SK-N-SH treated with all-trans-retinoic acid at 6 μM for 48 hours (cell line): ENCODE measurements around the gene ARHGAP33.

Experiments used
- ATAC-seq: fragments of 200-7000 bp; cut with Tn5 transposase; 3 replicates; pipeline ENCODE4 v1.9.1; 2020; ENCODE audit warnings: mild to moderate bottlenecking, moderate library complexity
- BACH2 ChIP-seq: fragments of 250-450 bp; sonication (Bioruptor Pico); IDR thresholded peaks from 2 replicates; pipeline ENCODE4 v1.9.0; 2021; ENCODE audit warnings: mild to moderate bottlenecking, borderline replicate concordance
- CREB5 ChIP-seq: fragments of 250-450 bp; sonication (Bioruptor Pico); IDR thresholded peaks from 2 replicates; pipeline ENCODE4 v1.5.1; 2020; ENCODE audit warnings: low read depth, mild to moderate bottlenecking, moderate library complexity
- CSRNP3 ChIP-seq: fragments of 250-450 bp; sonication (Bioruptor Pico); IDR thresholded peaks from 2 replicates; pipeline ENCODE4 v1.5.1; 2021; ENCODE audit warnings: mild to moderate bottlenecking, moderate library complexity
- GLIS3 ChIP-seq: fragments of 250-450 bp; sonication (Bioruptor Pico); IDR thresholded peaks from 2 replicates; pipeline ENCODE4 v1.5.0; 2020; ENCODE audit warnings: mild to moderate bottlenecking, moderate library complexity
- ISL1 ChIP-seq: fragments of 250-450 bp; sonication (Bioruptor Pico); IDR thresholded peaks from 2 replicates; pipeline ENCODE4 v2.1.2; 2022; ENCODE audit warnings: mild to moderate bottlenecking, moderate library complexity
- PATZ1 ChIP-seq: fragments of 250-450 bp; sonication (Bioruptor Pico); IDR thresholded peaks from 2 replicates; pipeline ENCODE4 v1.8.0; 2020; ENCODE audit warnings: mild to moderate bottlenecking, moderate library complexity, borderline replicate concordance
- RARB ChIP-seq: fragments of 250-450 bp; sonication (Bioruptor Pico); IDR thresholded peaks from 2 replicates; pipeline ENCODE4 v1.8.0; 2021; ENCODE audit warnings: mild to moderate bottlenecking, moderate library complexity
- SNAI2 ChIP-seq: fragments of 250-450 bp; sonication (Bioruptor Pico); IDR thresholded peaks from 2 replicates; pipeline ENCODE4 v1.5.0; 2020; ENCODE audit warnings: mild to moderate bottlenecking, moderate library complexity
- TCF4 ChIP-seq: fragments of 250-450 bp; sonication (Bioruptor Pico); IDR thresholded peaks from 2 replicates; pipeline ENCODE4 v1.8.0; 2021; ENCODE audit warnings: mild to moderate bottlenecking, moderate library complexity, borderline replicate concordance
- TOX ChIP-seq: fragments of 250-450 bp; sonication (Bioruptor Pico); IDR thresholded peaks from 2 replicates; pipeline ENCODE4 v1.8.0; 2021; ENCODE audit warnings: mild to moderate bottlenecking, moderate library complexity, borderline replicate concordance
- TSHZ2 ChIP-seq: fragments of 250-450 bp; sonication (Bioruptor Pico); IDR thresholded peaks from 2 replicates; pipeline ENCODE4 v1.5.0; 2020; ENCODE audit warnings: mild to moderate bottlenecking, moderate library complexity
- ZC3H10 ChIP-seq: fragments of 250-450 bp; sonication (Bioruptor Pico); IDR thresholded peaks from 2 replicates; pipeline ENCODE4 v1.5.1; 2021; ENCODE audit warnings: mild to moderate bottlenecking, moderate library complexity
- ZFP3 ChIP-seq: fragments of 250-450 bp; sonication (Bioruptor Pico); IDR thresholded peaks from 2 replicates; pipeline ENCODE4 v1.5.0; 2020; ENCODE audit warnings: mild to moderate bottlenecking, moderate library complexity
- ZFP30 ChIP-seq: fragments of 450-650 bp; formaldehyde crosslinking; IDR thresholded peaks from 2 replicates; pipeline ENCODE4 v1.5.0; 2022; ENCODE audit warnings: mild to moderate bottlenecking, moderate library complexity
- ZNF565 ChIP-seq: fragments of 450-650 bp; formaldehyde crosslinking; conservative IDR thresholded peaks from 2 replicates; pipeline ENCODE4 v1.5.0; 2020; ENCODE audit warnings: low read depth, mild to moderate bottlenecking, moderate library complexity
- ZNF8 ChIP-seq: fragments of 450-650 bp; formaldehyde crosslinking; IDR thresholded peaks from 2 replicates; pipeline ENCODE4 v1.5.0; 2020; ENCODE audit warnings: mild to moderate bottlenecking, moderate library complexity

The ARHGAP33 gene

GRCh38 chr19:35748106-35749020 is 27.0 kb upstream of the ARHGAP33 start, which contains the start of gene LIN37:
Gene LIN37 (plus strand): TSS chr19:35748576. CDS start chr19:35748725, 149 bp downstream.
- TF ChIP-seq TSHZ2 (CRISPR knock-in tag) (0 out of 2 replicates have a peak, but pooled peaks have one; percentile 13), ZNF8 (CRISPR knock-in tag) (no peak)
- ATAC-seq: peak; percentile 87

- no peak for ATAC-seq
- TF ChIP-seq PATZ1: no peak
- TF ChIP-seq GLIS3 (CRISPR knock-in tag): no peak
- no peak for TF ChIP-seq TCF4 (CRISPR knock-in tag)
- TF ChIP-seq ZFP3 (CRISPR knock-in tag): no peak
- TF ChIP-seq SNAI2 (CRISPR knock-in tag): no peak
- TF ChIP-seq ZC3H10 (CRISPR knock-in tag): no peak
Observed at GRCh38 chr19:35750167-35750566, 25.2 kb upstream of the ARHGAP33 start.

GRCh38 chr19:35751839-35752745 is 23.3 kb upstream of the ARHGAP33 start:
- ATAC-seq: no peak
- TF ChIP-seq RARB: no peak
- TF ChIP-seq ZNF565 (CRISPR knock-in tag): no peak
- TF ChIP-seq GLIS3 (CRISPR knock-in tag): no peak
- no peak for TF ChIP-seq CREB5 (CRISPR knock-in tag)

- no peak for ATAC-seq
- TF ChIP-seq SNAI2 (CRISPR knock-in tag) (no peak), TOX (CRISPR knock-in tag) (no peak), ZFP30 (CRISPR knock-in tag) (no peak), CSRNP3 (no peak), TSHZ2 (CRISPR knock-in tag) (no peak), BACH2 (CRISPR knock-in tag) (no peak), ISL1 (CRISPR knock-in tag) (no peak), ZFP3 (CRISPR knock-in tag) (no peak)
Observed at GRCh38 chr19:35752746-35753350, 22.5 kb upstream of the ARHGAP33 start.
